ENCODE results near the gene PRKG1. TPM values are rescaled to one million over a fixed set of nuclear protein-coding genes. Genes with fewer than 3 reads are reported as not detected.

PRKG1 gene
- total RNA-seq, 6 experiments from 2014 or later, result 1.1 to 2.0 (median 1.3) TPM

- Histone ChIP-seq H3K36me3 (no peaks in the 10 kb centered on the region), H3K27ac (no peak overlapping the region), H3K9me3 (no peaks in the 10 kb centered on the region), H3K27me3 (no peaks in the 10 kb centered on the region), H3K4me3 (no peak overlapping the region), H3K4me1 (no peaks in the 10 kb centered on the region)
- WGBS (ENCODE audit: insufficient coverage, low coverage, low lambda C conversion rate, missing lambda C conversion rate), result 55% methylated on average over 7 of the region's 7 CpGs
- intact Hi-C loops (cut with DNase I), result no loop called here
- DNase-seq (no peak), ATAC-seq (no peak)
- no peak for TF ChIP-seq POLR2A (IDR thresholded peaks at IDR 0.05)
- TF ChIP-seq, protein P1, sequence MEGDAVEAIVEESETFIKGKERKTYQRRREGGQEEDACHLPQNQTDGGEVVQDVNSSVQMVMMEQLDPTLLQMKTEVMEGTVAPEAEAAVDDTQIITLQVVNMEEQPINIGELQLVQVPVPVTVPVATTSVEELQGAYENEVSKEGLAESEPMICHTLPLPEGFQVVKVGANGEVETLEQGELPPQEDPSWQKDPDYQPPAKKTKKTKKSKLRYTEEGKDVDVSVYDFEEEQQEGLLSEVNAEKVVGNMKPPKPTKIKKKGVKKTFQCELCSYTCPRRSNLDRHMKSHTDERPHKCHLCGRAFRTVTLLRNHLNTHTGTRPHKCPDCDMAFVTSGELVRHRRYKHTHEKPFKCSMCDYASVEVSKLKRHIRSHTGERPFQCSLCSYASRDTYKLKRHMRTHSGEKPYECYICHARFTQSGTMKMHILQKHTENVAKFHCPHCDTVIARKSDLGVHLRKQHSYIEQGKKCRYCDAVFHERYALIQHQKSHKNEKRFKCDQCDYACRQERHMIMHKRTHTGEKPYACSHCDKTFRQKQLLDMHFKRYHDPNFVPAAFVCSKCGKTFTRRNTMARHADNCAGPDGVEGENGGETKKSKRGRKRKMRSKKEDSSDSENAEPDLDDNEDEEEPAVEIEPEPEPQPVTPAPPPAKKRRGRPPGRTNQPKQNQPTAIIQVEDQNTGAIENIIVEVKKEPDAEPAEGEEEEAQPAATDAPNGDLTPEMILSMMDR (IDR thresholded peaks at IDR 0.05), result no peak
Measured at GRCh38 chr10:51832652-51833383, 758.5 kb downstream of the PRKG1 start.

DNA sequence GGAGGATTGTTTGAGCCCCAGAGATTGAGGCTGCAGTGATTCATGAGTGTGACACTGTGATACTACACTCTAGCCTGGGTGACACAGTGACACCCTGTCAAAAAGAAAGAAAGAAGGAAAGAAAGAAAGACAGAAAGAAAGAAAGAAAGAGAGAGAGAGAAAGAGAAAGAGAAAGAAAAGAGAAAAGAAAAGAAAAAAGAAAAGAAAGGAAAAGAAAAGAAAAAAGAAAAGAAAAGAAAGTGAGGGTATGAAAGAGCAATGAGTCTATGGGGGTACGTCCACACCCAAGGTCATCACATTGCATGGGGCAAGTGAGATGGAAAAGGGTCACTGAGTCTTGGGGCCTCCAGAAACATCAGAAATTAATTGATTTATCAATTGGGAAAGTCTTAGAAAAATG, 760.3 kb downstream of the PRKG1 start:
- Histone ChIP-seq H3K4me3 (no peak overlapping the region), H3K9me3 (no peaks in the 10 kb centered on the region), H3K27me3 (no peaks in the 10 kb centered on the region), H3K4me1 (no peaks in the 10 kb centered on the region), H3K27ac (no peak overlapping the region), H3K36me3 (no peaks in the 10 kb centered on the region)
- no peak for ATAC-seq
- TF ChIP-seq, protein P1 (IDR thresholded peaks at IDR 0.05), result no peak
- no peak for TF ChIP-seq POLR2A (IDR thresholded peaks at IDR 0.05)
- no peak for DNase-seq
- whole genome bisulfite sequencing (ENCODE audit: insufficient coverage, low coverage, low lambda C conversion rate, missing lambda C conversion rate), result 70% methylated on average over 1 of the region's 1 CpG
- intact Hi-C loops (cut with DNase I), result no loop called here

DNA sequence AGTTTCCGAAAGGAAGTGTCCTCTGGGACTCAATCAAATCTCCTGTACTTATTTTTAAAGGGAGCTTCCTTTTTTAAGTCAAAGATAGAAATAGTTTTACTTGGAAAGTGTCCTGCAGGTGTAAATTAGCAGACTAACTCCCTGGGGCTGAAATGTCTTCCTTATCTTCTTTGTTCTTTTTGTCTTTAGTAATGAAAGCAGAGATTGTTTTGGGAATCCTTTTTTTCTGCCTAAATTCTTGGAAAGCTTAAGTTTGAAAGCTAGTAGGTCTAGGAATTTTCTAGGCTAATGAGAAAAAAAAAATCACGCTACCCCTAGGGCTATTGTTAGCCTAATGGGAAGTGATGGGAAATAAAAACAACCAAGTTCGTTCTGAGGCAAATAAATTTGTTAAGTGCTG, 764.2 kb downstream of the PRKG1 start:
- TF ChIP-seq, protein P1 (IDR thresholded peaks at IDR 0.05), result no peak
- no peak for TF ChIP-seq POLR2A (IDR thresholded peaks at IDR 0.05)
- Histone ChIP-seq H3K27me3 (no peaks in the 10 kb centered on the region), H3K4me3 (no peak overlapping the region), H3K27ac (no peak overlapping the region), H3K9me3 (no peaks in the 10 kb centered on the region), H3K4me1 (no peaks in the 10 kb centered on the region), H3K36me3 (no peaks in the 10 kb centered on the region)
- intact Hi-C loops (cut with DNase I), result no loop called here
- no peak for ATAC-seq
- DNase-seq, result no peak
- 26% methylated on average over 3 of the region's 3 CpGs for WGBS (ENCODE audit: insufficient coverage, low coverage, low lambda C conversion rate, missing lambda C conversion rate)

DNA sequence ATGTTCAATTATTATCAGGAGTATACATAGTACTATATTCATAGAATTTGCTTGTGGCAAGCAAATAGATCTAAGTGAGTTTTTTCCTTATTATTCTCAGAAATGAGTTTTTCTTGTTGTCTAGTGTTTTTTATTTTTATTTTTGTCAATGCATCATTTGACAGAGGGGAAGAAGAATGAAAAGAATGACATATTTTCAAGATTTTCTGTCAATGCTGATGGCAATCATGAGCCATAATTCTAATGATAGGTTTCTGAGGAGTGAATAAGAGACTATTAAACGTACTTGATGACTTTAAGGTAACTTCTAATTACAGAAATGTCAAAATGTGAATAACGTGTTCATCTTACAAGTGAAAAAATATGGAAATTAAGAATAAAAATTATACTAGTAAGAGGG, 769.7 kb downstream of the PRKG1 start:
- H3K27me3 ChIP-seq, result no peaks in the 10 kb centered on the region
- H3K4me1 ChIP-seq, result no peaks in the 10 kb centered on the region
- no peaks in the 10 kb centered on the region for H3K9me3 ChIP-seq
- 43% methylated on average over 2 of the region's 2 CpGs for WGBS (ENCODE audit: insufficient coverage, low coverage, low lambda C conversion rate, missing lambda C conversion rate)
- no peak for DNase-seq
- intact Hi-C loops (cut with DNase I), result no loop called here
- H3K36me3 ChIP-seq, result no peaks in the 10 kb centered on the region
- ATAC-seq, result no peak
- no peak overlapping the region for H3K4me3 ChIP-seq
- TF ChIP-seq POLR2A (IDR thresholded peaks at IDR 0.05), result no peak
- TF ChIP-seq, protein P1 (IDR thresholded peaks at IDR 0.05), result no peak
- H3K27ac ChIP-seq, result no peak overlapping the region
